NB4 (cell line): Measurements from ENCODE around the gene SFT2D3.

Source experiments
- DNase-seq: peaks from one replicate; pipeline ENCODE4 v3.0.0; 2010; ENCODE audit warnings: low read depth
- H3K4me3 ChIP-seq: one replicate; pipeline ENCODE4 v1.5.1; 2011; ENCODE audit warnings: mild to moderate bottlenecking, low read depth, low read length, moderate library complexity
- CTCF ChIP-seq: IDR thresholded peaks from one replicate; pipeline ENCODE4 v1.5.1; 2012; ENCODE audit warnings: low read depth, low read length
- MAX ChIP-seq: IDR thresholded peaks from 2 replicates; pipeline ENCODE4 v1.6.1; 2011; ENCODE audit warnings: low read depth, low read length
- MYC ChIP-seq: IDR thresholded peaks from 2 replicates; pipeline ENCODE4 v1.6.1; 2011; ENCODE audit warnings: low read depth, low read length
- POLR2A ChIP-seq: IDR thresholded peaks from 2 replicates; pipeline ENCODE4 v1.6.1; 2011; ENCODE audit warnings: mild to moderate bottlenecking; ENCODE audit not compliant: insufficient read length; ENCODE audit errors: extremely low read depth

Gene SFT2D3

GRCh38 chr2:127701193-127701650 lies at the start of gene SFT2D3:
Gene SFT2D3, plus strand, starts transcription at chr2:127701497. Its CDS starts 32 bp downstream, at chr2:127701529.
- TF ChIP-seq CTCF, result no peak
- peak; percentile 95 for TF ChIP-seq POLR2A
- peak; percentile 73 for TF ChIP-seq MAX
- TF ChIP-seq MYC, result peak; percentile 84
- H3K4me3 ChIP-seq, result peak within 1 kb of the TSS; percentile 82
- DNase-seq, result peak; percentile 98

DNA sequence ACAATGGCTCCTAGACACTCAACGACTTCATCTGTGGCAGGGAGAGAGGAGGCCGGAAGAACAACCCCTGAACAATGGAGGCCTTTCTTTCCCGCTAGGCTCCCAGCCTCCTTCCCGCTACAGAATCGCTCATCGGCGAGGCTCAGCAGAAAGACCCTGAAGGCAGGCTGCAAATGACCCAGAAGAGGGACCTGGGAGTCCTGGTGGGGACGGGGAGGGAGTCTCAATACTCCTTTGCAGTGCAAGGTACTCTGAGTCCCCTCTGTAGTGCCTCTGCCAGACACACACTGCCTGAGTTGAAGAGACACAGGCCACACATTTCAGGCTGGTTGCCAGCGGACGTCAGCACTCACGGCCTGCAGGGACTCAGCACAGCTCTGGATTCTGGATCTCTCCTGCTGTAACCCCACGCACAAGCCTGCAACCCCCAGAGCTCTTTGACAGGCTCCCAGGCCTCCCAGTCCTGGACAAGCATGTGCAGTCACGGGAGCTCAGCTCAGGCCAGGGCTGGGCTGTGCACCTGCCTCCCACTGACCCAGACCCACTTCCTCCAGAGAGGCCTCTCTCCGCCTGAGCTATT lies 49.2 kb upstream of the SFT2D3 start:
- DNase-seq, result no peak
- TF ChIP-seq MYC, result no peak
- no peak for TF ChIP-seq MAX
- no peak for TF ChIP-seq CTCF
- no peak for TF ChIP-seq POLR2A
- no peak overlapping the region for H3K4me3 ChIP-seq

DNA sequence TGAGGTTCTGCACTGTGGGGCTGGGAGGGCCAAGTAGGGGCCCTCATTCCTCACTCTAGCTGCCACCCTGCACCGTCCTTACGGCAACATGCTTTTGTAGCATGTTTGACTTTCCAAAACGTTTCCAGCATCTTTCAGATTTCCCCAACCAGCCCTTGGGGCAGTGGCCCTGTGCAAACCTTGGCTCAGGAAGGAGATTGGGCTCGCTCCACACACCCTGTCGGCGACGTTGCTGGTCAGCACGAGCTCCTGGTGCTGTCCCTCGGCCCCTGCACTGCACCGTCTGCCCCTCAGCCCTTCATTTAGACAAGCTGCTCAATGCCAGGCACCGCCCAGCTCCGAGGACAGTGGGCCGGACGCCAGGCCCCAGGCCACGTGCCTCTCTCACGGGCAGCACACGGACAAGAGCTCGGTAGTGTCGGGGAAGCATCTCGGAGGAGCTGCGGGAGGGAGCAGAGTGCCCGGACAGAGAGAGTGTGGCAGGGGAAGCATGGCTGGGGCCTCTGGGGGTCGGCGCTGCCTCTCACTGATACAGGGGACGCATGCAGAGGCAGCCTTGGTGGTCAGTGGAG lies 48.4 kb upstream of the SFT2D3 start:
- H3K4me3 ChIP-seq, result no peak overlapping the region
- TF ChIP-seq POLR2A (no peak), MAX (no peak), CTCF (no peak)
- no peak for DNase-seq

DNA sequence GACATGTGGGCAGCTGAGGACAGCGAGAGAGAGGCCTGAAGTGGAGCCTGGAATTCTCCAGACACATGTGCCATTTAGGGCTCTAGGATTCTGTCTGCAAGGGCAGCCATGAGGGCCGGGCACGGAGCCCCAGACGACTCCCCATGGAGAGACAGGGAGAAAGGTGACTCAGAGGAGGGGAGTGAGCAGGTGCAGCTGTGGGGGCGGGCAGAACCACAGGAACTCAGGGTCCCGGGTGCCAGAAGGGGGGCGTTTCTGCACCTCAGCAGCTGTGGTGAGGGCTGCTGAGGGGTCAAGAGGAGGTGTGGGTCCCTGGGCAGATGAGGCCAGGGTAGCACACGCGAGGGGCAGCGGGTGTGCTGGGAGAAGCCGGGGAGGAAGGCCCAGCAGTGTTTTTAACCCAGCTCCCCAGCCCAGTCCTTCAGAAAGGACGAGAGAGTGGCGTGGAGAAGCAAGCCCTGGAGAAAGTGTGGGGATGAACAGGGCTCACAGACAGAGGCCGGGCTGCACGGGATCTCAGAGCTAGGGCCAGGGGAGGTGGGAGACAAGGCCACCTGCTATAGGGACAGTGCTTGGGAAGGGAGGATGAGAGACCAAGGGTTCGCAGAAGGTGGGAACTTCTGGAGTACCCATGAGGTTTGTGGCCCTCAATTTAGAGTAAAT lies 47.7 kb upstream of the SFT2D3 start:
- DNase-seq, result no peak
- no peak overlapping the region for H3K4me3 ChIP-seq
- TF ChIP-seq POLR2A (no peak), MAX (no peak), MYC (no peak), CTCF (no peak)

DNA sequence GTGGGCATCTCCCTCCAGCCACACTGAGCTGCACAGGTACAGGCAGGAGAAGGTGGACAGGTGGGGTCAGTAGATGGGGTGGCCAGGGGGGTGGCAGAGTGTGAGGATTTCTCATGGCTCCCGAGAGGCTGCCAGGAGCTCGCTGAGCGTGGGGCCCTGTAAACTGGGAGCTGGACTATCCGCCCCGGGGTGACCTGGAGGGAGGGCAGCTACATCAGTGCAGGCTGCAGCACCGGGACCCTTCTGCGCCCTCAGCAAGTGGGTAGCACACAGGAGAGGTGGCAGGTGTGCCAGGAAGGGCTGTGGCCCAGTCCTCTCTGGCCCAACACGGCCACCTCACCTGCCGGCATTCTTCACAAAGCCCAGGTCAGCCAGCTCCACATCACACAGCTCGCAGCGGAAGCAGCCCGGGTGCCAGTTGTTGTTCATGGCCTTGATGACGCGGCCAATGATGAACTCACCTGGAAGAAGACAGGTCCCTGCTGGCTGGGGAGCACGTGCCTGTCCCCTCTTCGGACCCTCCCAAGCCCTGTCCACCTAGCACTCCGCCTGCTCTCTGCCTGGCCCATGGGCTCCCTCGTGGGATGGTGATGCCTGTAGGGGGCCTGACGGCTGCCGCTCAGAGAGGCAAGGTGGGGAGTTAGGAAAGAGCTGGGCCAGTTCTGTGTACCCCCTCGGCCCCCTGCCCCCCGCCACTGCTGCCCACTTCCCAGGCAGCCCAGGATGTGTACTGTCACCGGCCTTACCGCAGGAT lies 47.0 kb upstream of the SFT2D3 start:
- no peak overlapping the region for H3K4me3 ChIP-seq
- DNase-seq, result no peak
- TF ChIP-seq CTCF (no peak), MAX (no peak), MYC (no peak), POLR2A (no peak)
